NCI-H1417 (cell line): ENCODE measurements around the gene RASA4B.

ENCODE experiments used
- DNase-seq, 3 experiments: peaks; one replicate each; lab custom pipeline; 2025; lab: John Stamatoyannopoulos, UW

Gene RASA4B

DNA sequence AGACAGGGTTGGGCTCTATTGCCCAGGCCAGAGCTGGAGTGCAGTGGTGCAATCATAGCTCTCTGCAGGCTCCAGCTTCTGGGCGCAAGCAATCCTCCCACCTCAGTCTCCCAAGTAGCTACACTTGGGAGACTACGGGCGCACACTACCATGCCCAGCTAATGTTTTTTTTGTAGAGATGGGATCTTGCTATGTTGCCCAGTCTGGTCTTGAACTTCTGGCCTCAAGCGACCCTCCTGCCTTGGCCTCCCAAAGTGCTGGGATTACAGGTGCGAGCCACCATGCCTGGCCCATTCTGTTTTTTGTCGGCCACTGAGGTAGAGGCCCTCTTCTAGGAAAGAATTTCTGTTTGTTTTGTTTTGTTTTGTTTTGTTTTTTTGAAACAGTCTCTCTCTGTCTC is 65.1 kb downstream of the RASA4B start:
- DNase-seq, result no peak

DNA sequence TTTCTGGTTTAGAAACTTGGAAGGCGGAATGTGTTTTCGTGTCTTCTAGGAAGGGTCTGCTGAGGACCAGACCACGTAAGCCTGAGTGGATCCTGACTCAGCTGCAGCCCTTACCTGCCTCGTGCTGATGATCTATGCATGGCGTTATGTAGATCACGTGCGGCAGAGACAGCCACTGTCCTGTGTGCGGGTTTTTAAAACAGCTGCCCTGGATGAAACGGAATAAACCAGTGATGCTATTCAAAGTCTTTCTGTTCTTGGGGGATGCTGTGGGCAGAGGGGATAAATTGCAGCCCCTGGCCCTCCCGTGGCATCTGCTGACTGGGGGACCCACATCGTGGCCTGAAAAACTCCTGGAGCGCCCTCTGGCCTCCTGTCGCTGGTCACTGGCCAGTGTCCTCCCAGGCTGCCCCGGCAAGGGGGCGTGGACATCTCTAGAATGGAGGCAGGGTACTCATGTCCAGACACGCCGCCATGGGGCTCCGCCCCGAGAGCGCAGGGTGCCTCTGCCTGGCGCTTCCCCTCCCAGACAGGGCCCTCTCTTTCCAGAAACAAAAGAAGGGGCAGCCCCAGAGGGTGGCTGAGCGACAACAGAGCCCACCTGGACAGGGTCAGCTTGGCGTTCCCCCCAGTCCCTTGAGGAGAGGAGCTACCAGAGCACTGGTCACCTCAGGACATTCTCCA is 66.1 kb downstream of the RASA4B start:
- peak; percentile 59 to 92 (median 84) for DNase-seq

DNA sequence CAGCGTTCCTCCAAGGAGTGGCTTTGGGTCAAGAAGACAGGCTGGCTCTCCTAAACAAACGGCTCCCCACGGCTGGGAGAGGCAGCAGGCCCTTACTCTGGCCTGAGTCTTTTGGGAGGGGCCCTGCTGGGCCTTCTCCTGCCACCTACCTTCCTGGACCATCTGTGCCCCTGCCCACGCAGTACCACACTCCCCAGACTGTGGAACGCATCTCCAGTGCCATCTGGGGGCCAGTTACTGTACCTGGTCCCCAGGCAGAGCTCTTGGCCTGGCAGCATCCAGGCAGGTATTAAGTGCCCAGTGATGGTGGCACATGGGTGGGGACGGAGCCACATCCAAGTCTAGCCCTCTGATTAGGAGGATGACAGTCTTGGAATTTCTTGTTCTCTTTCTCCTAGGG is 67.3 kb downstream of the RASA4B start:
- peak in 1 of 3 experiments; percentile 14 for DNase-seq

DNA sequence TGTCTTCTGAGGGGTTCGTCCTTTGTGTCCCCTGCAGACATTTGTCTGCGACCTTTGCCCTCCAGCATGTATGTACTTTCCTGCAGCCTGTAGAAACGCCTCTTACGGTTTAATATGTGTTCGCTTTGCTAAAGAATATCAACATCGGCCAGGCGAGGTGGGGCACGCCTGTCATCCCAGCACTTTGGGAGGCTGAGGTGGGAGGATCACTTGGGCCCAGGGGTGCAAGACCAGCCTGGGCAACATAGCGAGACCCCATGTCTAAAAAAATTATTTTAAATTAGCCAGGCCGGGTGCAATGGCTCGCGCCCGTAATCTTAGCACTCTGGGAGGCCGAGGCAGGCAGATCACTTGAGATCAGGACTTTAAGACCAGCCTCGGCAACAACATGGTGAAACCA is 68.4 kb downstream of the RASA4B start:
- DNase-seq, result no peak

DNA sequence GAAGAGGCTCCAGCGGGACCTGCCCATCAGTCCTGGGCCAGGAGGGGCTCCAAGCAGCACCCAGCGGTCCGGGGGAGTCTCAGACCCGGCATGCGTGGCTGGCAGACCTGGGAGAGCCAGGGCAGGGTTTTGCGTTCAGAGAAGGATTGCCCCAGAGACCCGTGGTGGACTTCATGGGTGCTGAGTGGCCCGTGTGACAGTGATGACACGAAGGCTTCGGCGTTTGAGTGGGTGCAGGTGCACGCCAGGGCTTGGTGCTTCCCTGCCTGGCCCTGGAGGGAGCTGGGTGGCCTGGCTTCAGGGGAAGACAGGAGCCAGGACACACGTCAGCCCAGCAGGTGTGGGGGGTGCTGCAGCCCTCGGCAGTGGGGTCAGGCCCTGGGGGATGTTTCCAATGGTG is 70.3 kb downstream of the RASA4B start:
- DNase-seq, result no peak

DNA sequence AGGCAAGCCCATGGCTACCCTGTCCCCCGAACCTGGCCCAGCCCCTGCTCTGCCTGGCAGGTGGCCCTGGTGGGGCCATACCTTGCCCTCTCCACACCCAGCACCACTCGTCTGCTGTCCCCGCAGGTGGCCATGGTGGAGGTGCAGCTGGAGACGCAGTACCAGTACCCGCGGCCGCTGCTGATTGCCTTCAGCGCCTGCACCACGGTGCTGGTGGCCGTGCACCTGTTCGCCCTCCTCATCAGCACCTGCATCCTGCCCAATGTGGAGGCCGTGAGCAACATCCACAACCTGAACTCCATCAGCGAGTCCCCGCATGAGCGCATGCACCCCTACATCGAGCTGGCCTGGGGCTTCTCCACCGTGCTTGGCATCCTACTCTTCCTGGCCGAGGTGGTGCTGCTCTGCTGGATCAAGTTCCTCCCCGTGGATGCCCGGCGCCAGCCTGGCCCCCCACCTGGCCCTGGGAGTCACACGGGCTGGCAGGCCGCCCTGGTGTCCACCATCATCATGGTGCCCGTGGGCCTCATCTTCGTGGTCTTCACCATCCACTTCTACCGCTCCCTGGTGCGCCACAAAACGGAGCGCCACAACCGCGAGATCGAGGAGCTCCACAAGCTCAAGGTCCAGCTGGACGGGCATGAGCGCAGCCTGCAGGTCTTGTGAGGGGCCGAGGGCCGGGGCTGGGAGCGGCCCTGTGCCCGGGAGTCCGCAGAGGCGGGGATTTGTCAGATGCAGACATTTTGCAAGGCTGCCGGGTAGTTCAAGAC is 71.0 kb downstream of the RASA4B start:
- no peak for DNase-seq

DNA sequence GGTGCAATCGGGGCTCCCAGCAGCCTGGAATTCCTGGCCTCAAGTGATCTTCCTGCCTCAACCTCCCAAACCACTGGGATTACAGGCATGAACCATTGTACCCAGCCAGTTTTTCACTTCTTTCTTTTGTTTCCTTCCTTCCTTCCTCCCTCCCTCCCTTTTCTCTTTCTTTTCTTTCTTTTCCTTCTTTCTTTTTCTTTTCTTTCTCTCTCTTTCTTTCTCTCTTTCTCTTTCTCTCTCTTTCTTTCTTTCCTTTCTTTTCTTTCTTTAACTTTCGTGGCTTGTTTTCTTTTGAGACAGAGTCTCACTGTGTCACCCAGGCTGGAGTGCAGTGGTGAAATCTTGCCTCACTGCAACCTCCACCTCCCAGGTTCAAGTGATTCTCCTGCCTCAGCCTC is 71.9 kb downstream of the RASA4B start:
- DNase-seq, result no peak

DNA sequence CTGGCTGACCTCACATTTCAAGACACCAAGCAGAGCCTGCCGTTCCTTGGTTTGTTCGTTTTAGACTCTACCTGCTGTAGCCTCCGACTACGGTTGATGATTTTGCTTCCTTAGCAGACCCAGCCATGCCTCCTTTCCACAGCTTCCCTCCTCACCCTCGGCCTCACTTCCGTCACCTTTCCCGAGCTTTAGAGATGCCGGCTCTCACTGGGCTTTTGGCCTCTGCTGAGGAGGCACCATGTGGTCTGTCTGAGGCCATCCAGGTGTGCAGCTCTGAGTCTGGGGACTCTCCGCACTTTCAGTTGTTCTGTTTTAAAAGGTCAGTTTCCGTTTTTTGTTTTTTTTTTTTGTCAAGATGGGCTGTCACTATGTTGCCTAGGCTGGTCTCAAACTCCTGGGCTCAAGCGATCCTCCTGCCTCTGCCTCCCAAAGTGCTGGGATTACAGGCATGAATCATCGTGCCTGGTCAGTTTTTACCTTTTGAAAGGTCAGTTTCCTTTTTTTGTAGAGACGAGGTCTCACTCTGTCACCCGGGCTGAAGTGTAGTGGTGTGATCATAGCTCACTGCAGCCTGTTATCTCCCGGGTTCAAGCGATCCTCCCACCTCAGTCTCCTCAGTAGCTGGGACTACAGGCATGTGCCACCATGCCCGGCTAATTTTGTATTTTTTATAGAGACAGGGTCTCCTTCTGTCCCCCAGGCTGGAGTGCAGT is 72.5 kb downstream of the RASA4B start:
- DNase-seq, result no peak

DNA sequence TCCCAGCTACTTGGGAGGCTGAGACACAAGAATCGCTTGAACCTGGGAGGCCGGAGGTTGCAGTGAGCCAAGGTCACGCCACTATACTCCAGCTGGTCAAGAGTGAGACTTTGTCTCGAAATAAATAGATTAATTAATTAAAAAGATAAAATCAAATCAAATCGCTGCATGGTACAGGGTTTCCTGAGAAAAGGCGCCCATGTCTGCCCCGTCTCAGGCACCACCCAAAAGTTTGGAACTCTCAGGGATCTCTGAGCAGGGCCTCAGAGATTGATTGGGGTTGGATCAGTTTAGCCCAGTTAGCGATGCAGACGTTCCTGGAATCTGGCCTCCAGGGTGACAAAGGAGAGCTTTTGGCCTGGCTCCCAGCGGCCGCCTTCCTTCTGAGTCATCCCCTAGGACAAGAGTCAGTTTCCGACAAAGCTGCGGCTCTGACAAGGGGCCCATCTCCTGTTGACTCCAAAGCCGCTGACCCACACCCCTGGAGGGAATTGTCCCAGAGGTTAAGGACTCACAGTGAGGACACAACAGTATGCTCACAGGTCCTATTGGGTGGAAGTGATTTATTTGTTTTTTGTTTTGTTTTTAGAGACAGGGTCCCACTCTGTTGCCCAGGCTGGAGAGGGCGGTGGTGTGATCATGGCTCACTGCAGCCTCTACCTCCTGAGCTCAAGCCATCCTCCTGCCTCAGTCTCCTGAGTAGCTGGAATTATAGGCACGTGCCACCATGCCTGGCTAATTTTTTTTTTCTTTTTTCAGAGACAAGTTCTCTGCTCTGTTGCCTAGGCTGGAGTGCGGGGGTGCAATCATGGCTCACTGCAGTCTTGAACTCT is 77.4 kb downstream of the RASA4B start:
- no peak for DNase-seq

DNA sequence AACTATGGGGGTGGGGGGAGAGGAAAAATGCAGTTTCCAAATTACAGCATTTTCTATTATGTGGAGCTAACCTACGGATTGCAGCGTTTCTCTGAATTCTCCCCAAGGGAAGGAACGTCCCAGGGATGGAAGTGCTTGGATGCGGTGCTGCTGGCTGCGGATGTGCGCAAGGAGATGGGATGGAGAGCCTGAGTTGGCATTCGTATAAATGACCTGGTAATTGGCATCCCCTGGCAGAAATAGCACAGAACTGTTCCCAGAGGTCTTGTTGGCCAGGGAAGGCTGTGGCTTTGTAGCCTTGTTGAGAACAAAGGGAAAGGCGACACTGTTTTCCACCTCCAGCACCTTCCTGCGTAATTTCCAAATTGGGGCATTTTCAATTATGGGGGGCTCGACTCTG is 81.5 kb downstream of the RASA4B start:
- DNase-seq, result no peak

DNA sequence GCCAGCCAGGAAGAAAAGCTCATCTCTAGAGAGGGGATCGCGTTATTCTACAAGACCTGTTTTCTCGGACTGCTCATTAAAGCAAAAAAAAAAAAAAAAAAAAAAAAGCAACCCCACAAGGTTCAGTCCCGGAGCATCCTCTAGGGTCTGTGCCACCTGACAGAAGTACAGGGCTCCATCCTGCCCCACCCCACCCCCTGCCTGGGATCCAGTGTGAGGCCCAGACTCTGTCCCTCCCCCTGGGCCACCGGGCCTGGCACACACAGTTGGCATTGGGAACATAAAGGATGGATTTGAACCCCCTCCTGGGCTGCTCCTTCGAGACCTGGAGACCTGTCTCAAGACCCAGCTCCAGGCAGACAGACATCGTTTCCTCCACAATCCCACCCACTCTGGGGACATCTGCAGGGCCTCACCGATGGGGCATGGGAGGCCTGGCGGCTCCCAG is 83.5 kb downstream of the RASA4B start:
- peak in 1 of 3 experiments; percentile 49 for DNase-seq

DNA sequence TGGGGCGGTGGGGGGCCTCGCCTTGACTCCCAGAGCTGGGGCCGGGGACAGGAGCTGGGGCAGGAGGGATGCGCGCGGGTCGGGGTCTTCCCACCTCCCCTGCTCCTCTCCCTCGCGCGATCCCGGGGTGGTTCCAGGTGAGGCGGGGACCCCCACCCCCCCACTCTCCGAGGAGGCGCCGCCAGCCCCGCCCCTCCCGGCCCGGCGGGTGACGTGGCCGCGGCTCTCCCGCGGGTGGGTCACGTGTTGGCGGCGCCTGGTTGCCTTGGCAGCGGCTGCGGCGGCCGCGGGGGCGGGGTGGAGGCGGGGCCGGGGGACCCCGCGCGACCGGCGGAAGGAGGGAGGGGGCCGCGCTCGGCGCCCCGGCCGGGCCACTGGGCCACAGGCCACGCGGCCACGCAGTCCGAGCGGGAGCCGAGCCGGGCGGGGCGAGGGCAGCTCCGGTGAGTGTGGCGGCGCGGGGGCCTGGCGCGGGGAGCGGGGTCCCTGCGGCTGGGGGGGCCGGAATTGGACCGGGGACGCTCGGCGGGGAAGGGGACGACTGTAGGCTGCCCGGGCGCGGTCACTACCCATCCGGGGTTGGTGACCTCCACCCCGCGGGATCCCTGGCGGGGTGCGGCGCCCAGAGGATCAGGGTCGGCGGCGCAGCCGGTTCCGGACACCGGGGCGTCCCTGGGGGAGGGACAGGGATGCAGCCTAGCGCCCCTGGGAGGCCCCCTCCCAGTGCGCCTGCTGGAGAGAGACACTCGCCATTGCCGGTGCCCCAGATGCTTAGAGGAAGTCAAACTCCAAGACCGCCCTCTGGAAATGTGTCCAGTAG is 84.1 kb downstream of the RASA4B start, which contains the start of gene ORAI2:
ORAI2 (plus strand) TSS at position 357 of the 820 bp plus-strand sequence. CDS start 5,382 bp downstream, outside the sequence.
- peak; percentile 83 to 86 (median 83) for DNase-seq
